ENCODE data around the gene MYD88.

The MYD88 gene

DNA sequence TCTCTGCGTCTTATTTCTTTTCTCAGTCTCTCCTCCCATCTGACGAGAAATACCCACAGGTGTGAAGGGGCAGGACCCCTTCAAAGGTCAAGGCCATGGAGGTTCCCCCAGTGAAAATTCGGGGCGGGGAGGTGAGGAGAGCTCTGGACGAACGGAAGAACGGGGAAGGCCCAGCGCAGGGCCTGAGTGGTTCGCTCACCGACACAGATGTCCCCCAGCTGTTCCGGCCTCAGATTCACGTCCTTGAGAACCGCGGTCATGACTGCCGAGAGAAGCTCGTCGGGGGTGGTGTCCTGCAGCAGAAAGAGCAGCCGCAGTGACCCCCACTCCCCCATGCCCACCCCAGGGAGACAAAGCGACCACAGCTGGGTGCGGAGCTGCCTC, 2.1 kb upstream of the MYD88 start:
- TF ChIP-seq, protein P1, sequence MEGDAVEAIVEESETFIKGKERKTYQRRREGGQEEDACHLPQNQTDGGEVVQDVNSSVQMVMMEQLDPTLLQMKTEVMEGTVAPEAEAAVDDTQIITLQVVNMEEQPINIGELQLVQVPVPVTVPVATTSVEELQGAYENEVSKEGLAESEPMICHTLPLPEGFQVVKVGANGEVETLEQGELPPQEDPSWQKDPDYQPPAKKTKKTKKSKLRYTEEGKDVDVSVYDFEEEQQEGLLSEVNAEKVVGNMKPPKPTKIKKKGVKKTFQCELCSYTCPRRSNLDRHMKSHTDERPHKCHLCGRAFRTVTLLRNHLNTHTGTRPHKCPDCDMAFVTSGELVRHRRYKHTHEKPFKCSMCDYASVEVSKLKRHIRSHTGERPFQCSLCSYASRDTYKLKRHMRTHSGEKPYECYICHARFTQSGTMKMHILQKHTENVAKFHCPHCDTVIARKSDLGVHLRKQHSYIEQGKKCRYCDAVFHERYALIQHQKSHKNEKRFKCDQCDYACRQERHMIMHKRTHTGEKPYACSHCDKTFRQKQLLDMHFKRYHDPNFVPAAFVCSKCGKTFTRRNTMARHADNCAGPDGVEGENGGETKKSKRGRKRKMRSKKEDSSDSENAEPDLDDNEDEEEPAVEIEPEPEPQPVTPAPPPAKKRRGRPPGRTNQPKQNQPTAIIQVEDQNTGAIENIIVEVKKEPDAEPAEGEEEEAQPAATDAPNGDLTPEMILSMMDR (conservative IDR thresholded peaks at IDR 0.05; ENCODE audit: low read length), result no peak
- DNase-seq (ENCODE audit: low read depth), result peak; percentile 52
- H3K4me3 ChIP-seq (ENCODE audit: low read length), result peak overlapping the region; percentile 82

DNA sequence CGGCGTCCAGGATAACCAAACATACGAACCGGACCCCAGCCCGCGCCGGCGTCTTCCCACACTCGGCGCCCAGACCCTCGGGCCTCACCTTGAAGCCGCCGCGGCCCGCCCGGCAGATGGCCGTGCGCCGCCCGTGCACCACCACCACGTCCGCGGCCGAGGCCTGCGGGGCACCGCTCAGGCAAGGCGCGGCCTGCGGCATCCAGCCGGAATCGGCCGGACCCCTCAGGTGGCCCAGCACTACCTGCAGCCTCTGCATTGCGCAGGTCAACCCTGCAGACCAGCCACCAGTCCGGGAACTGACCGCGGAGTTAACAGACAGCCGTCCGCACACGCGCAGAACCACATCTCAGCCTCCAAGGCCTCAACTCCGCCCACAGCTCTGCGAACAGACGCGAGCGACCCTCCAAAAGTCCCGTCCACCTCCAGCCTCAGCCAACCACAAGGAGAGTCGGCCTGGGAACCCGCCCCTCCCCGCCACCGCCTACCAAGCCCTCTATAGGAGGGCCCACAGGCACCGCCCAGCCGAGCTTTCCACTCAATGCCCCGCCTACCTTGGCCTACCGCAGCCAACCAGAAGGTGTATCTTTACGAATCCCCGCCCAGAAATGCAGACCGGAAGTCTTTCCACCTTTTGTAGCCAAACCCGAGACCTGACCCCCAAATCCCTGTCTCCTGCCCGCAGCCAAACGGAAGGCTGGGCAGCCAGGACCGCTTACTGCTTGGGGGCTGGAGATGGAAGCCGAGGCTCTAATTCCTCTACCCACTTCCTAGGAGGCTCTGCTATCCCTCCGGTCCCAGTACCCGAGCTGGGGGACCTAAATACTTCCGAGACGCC, 1.5 kb upstream of the MYD88 start, which contains the start of gene ACAA1:
TSS of gene ACAA1 (minus strand) at position 351 of the 838 bp plus-strand sequence. CDS start at position 259, 92 bp downstream.
- TF ChIP-seq, protein P1 (conservative IDR thresholded peaks at IDR 0.05; ENCODE audit: low read length), result no peak
- H3K4me3 ChIP-seq (ENCODE audit: low read length), result peak within 1 kb of the TSS; percentile 86
- DNase-seq (ENCODE audit: low read depth), result peak; percentile 99

DNA sequence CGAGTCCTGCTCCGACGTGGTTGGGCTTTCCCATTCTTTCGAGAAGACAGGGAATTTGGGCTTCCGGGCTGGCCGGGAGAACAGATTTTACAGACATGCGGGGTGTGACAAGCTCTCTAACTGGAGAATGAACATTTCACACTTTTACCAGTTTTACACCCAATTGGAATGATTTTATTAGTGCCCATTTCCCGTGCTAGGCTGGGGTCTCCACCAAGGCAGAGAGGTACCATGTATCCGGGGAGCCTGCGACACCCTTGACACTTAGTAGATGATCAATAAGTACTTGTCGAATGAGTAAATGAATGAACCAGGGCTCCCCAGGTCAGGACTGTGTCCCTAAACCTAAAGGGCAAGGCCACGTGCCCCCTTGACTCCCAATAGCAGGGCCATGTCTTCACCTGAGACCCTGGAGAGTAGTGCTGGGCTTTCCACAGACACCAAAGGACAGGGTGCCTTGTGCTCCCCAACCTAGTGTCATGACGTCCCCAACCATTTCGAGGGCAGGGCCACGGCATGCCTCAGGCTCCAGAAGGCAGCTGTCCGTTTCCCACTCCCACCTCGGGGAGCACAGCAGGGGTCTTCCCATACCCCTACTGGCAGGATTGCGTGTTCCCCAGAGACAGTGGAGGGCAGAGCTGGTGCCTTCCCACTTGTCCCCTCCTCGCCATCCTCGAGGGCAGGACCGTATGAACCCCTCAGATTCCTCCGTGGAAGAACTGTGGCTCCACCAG, 679 bp upstream of the MYD88 start:
- DNase-seq (ENCODE audit: low read depth), result no peak
- TF ChIP-seq, protein P1 (conservative IDR thresholded peaks at IDR 0.05; ENCODE audit: low read length), result peak; percentile 23; the same call in 1 of the 2 replicates
- peak overlapping the region; percentile 86 for H3K4me3 ChIP-seq (ENCODE audit: low read length)

DNA sequence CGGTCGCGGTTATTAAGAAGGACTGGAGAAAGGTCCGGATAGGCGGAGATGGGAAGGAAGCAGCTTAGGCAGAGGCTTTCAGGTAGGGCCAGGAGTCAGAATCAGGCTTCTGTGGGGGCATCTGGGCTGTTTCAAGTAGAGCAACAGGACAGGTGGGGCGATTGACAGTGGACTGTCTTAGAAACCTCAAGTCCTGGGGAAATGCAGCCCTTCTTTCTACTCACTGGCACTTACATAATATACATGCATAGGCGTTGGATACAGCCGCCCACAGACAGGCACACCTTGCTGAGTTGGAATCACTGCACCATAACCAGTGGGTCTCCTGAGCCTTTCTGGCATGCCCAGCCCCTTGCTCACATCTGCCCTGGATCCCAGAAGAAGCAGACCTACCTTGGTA, 730 bp downstream of the MYD88 start:
- peak overlapping the region; percentile 86 for H3K4me3 ChIP-seq (ENCODE audit: low read length)
- no peak for DNase-seq (ENCODE audit: low read depth)
- TF ChIP-seq, protein P1 (conservative IDR thresholded peaks at IDR 0.05; ENCODE audit: low read length), result no peak

DNA sequence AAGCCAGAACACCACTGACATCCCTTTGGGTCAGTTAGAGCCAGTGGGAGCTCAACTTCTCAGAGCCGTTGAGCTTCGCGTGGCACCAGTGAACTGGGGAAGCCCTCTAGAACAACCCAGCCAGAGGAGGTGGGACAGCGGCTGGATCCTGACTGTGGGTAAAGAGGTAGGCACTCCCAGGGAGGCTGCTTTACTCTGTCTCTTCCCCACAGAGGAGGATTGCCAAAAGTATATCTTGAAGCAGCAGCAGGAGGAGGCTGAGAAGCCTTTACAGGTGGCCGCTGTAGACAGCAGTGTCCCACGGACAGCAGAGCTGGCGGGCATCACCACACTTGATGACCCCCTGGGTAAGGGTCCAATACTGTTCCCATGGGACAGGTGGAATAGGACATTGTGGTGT, 1.2 kb downstream of the MYD88 start:
- peak overlapping the region; percentile 86 for H3K4me3 ChIP-seq (ENCODE audit: low read length)
- TF ChIP-seq, protein P1 (conservative IDR thresholded peaks at IDR 0.05; ENCODE audit: low read length), result no peak
- DNase-seq (ENCODE audit: low read depth), result no peak

DNA sequence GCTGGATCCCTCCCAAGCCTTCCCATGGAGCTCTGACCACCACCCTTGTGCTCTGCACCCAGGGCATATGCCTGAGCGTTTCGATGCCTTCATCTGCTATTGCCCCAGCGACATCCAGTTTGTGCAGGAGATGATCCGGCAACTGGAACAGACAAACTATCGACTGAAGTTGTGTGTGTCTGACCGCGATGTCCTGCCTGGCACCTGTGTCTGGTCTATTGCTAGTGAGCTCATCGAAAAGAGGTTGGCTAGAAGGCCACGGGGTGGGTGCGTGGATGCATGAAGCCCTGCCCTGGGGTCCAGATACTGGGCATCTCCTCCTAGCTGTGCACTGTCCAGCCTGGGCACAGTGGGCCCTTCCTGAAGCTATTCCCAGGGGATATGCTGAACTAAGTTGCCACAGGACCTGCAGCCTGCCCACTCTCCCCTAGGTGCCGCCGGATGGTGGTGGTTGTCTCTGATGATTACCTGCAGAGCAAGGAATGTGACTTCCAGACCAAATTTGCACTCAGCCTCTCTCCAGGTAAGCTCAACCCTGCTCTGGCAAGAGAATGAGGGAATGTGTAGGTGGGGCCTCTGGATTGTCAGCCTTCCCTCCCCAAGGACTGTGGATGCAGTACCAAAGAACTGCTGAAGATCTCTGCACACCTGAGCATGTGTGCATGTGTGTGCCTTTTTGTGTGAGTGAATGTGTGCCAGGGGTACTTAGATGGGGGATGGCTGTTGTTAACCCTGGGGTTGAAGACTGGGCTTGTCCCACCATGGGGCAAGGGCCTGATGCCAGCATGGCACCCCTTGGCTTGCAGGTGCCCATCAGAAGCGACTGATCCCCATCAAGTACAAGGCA, 2.1 kb downstream of the MYD88 start:
- TF ChIP-seq, protein P1 (conservative IDR thresholded peaks at IDR 0.05; ENCODE audit: low read length), result no peak
- no peak for DNase-seq (ENCODE audit: low read depth)
- H3K4me3 ChIP-seq (ENCODE audit: low read length), result no peak overlapping the region
